ENCODE data around the gene RAC3. TPM values are rescaled to one million over a fixed set of nuclear protein-coding genes. Genes with fewer than 3 reads are reported as not detected.
A peak's percentile ranks its signal among the peaks of the same experiment; 100 is the strongest.

Gene RAC3
- total RNA-seq, 1 experiment from 2014 or later = 84.8 TPM

- no peaks in the 10 kb centered on the region for H4K20me1 ChIP-seq (ENCODE audit: control insufficient read depth, insufficient read depth, insufficient read length)
- no peaks in the 10 kb centered on the region for H3K27me3 ChIP-seq (ENCODE audit: insufficient read depth, low read length)
- Mint-ChIP-seq H3K4me3 (peak within 1 kb of the TSS; percentile 73 to 83), H3K27ac (0 out of 7 replicates have a peak within 1 kb of the TSS, but pooled peaks of 1 of the 3 experiments have one; percentile 77), H3K4me1 (peaks cover 4 to 5% of the 10 kb centered on the region in 2 experiments), H3K36me3 (ENCODE audit: insufficient read depth in 1 of 3, low read depth in 3 of 3) (peaks cover 2 to 10% (median 6%) of the 10 kb centered on the region in 3 experiments; a peak in 5 of 7 replicates), H3K9me3 (no peaks in the 10 kb centered on the region; a peak in 1 of 5 replicates), H3K27me3 (ENCODE audit: low read depth) (peaks cover 15% of the 10 kb centered on the region)
- no peak within 1 kb of the TSS for H2BK15ac ChIP-seq (ENCODE audit: low read depth, low read length)
- peak within 1 kb of the TSS; percentile 9; the same call in 1 of the 2 replicates for H3K14ac ChIP-seq (ENCODE audit: insufficient read depth, low read length)
- no peaks in the 10 kb centered on the region for H3K79me2 ChIP-seq (ENCODE audit: insufficient read depth, low read length)
- no peak within 1 kb of the TSS for H2BK12ac ChIP-seq (ENCODE audit: insufficient read length, low read depth, low read length)
- WGBS (ENCODE audit: extremely low coverage, insufficient read length, low lambda C conversion rate) = no CpG with 5 or more reads among the region's 88 CpGs
- no peaks in the 10 kb centered on the region for H3K9me3 ChIP-seq (ENCODE audit: control insufficient read depth, low read depth, low read length)
- TF ChIP-seq, protein P1, sequence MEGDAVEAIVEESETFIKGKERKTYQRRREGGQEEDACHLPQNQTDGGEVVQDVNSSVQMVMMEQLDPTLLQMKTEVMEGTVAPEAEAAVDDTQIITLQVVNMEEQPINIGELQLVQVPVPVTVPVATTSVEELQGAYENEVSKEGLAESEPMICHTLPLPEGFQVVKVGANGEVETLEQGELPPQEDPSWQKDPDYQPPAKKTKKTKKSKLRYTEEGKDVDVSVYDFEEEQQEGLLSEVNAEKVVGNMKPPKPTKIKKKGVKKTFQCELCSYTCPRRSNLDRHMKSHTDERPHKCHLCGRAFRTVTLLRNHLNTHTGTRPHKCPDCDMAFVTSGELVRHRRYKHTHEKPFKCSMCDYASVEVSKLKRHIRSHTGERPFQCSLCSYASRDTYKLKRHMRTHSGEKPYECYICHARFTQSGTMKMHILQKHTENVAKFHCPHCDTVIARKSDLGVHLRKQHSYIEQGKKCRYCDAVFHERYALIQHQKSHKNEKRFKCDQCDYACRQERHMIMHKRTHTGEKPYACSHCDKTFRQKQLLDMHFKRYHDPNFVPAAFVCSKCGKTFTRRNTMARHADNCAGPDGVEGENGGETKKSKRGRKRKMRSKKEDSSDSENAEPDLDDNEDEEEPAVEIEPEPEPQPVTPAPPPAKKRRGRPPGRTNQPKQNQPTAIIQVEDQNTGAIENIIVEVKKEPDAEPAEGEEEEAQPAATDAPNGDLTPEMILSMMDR (conservative IDR thresholded peaks at IDR 0.05) = no peak
- H2BK5ac ChIP-seq (ENCODE audit: insufficient read length, low read length) = no peak within 1 kb of the TSS
- no peak within 1 kb of the TSS for H3K4ac ChIP-seq (ENCODE audit: low read depth, low read length)
- no peak within 1 kb of the TSS for H2BK20ac ChIP-seq (ENCODE audit: low read depth, low read length, poor library complexity, severe bottlenecking)
- H3K79me1 ChIP-seq (ENCODE audit: insufficient read depth, low read depth, low read length, poor library complexity, severe bottlenecking) = no peaks in the 10 kb centered on the region
- no peak within 1 kb of the TSS for H2AFZ ChIP-seq (ENCODE audit: low read length)
- no peak within 1 kb of the TSS for H3K18ac ChIP-seq (ENCODE audit: insufficient read length, low read depth, low read length)
- H3K4me1 ChIP-seq (ENCODE audit: insufficient read depth, low read length) = no peaks in the 10 kb centered on the region
- H3K4me2 ChIP-seq (ENCODE audit: insufficient read depth, insufficient read length, low read length) = peak within 1 kb of the TSS; percentile 75
- H4K91ac ChIP-seq (ENCODE audit: insufficient read length, low read depth, low read length) = no peak within 1 kb of the TSS
- no peak for DNase-seq
- H3K23ac ChIP-seq (ENCODE audit: insufficient read length, low read depth, low read length) = no peak within 1 kb of the TSS
- H2AK5ac ChIP-seq (ENCODE audit: insufficient read length, low read length) = no peak within 1 kb of the TSS
- no peak within 1 kb of the TSS for H4K5ac ChIP-seq (ENCODE audit: insufficient read length, low read depth, low read length)
- H3K23me2 ChIP-seq (ENCODE audit: insufficient read length, low read depth, low read length, poor library complexity, severe bottlenecking) = peaks cover 15% of the 10 kb centered on the region
- H3T11ph ChIP-seq (ENCODE audit: low read length) = no peak within 1 kb of the TSS
- H4K8ac ChIP-seq (replicated peaks; ENCODE audit: insufficient read length, low read depth, low read length) = no peak within 1 kb of the TSS
- H2BK120ac ChIP-seq (ENCODE audit: low read depth, low read length, poor library complexity, severe bottlenecking) = no peak within 1 kb of the TSS
- peak within 1 kb of the TSS; percentile 47 for H3K9ac ChIP-seq (ENCODE audit: extremely low read depth, insufficient read length, low read length)
- no peak within 1 kb of the TSS for H3K56ac ChIP-seq (ENCODE audit: insufficient read length, low read depth, low read length)
- no peak within 1 kb of the TSS for H3K27ac ChIP-seq (ENCODE audit: insufficient read length, low read depth, low read length)
Observed at GRCh38 chr17:82065638-82066303, 34.3 kb downstream of the RAC3 start, which contains the start of gene DUS1L. Gene DUS1L, minus strand, starts transcription at chr17:82065804. Its CDS starts 745 bp downstream, at chr17:82065059.

Measured in H9 (cell line).